HepG2 (cell line): Measurements from ENCODE around the gene GMEB1. TPM values are rescaled to one million over a fixed set of nuclear protein-coding genes. Genes with fewer than 3 reads are reported as not detected.

Experiments
- ETV5 ChIP-seq: IDR thresholded peaks from 2 replicates; pipeline ENCODE4 v1.6.1; 2018; ENCODE audit warnings: missing biosample characterization, missing genetic modification reagents, inconsistent platforms, borderline replicate concordance
- GABPA ChIP-seq, 2 experiments: IDR thresholded peaks; 2 replicates each; pipeline ENCODE4 v1.6.1; 2011 to 2016; ENCODE audit warnings: low read depth in 2 of 2, low read length in 1 of 2, missing biosample characterization in 1 of 2, missing genetic modification characterization in 1 of 2
- GZF1 ChIP-seq: sonication (generic); formaldehyde crosslinking; IDR thresholded peaks from 2 replicates; pipeline ENCODE4 v1.5.1; 2020; ENCODE audit warnings: mild to moderate bottlenecking, missing genetic modification reagents
- HBP1 ChIP-seq: IDR thresholded peaks from 2 replicates; pipeline ENCODE4 v1.6.1; 2016; ENCODE audit warnings: low read depth, control low read depth
- NR2F1 ChIP-seq, 2 experiments: fragments of 450-650 bp in 1 of 2; formaldehyde crosslinking in 1 of 2; IDR thresholded peaks; 2 replicates each; pipeline versions ENCODE4 v1.5.0 to v1.6.1; 2016 to 2020; ENCODE audit warnings: mild to moderate bottlenecking in 1 of 2, missing compliant biosample characterization in 1 of 2, missing genetic modification reagents in 1 of 2, moderate library complexity in 1 of 2
- RAD51 ChIP-seq: fragments of 450-650 bp; IDR thresholded peaks from 2 replicates; pipeline ENCODE4 v1.6.1; 2016; ENCODE audit warnings: borderline replicate concordance
- RARA ChIP-seq: IDR thresholded peaks from 2 replicates; pipeline ENCODE4 v1.6.1; 2016; ENCODE audit warnings: missing genetic modification reagents, missing compliant biosample characterization
- SNRNP70 ChIP-seq: fragments of 200-400 bp; formaldehyde crosslinking; IDR thresholded peaks from 2 replicates; pipeline ENCODE4 v1.6.1; 2017; ENCODE audit warnings: mild to moderate bottlenecking, low read depth, low read length, moderate library complexity
- SP5 ChIP-seq: IDR thresholded peaks from 2 replicates; pipeline ENCODE4 v1.6.1; 2016; ENCODE audit warnings: low read depth, borderline replicate concordance
- ZBTB4 ChIP-seq: sonication (generic); formaldehyde crosslinking; IDR thresholded peaks from 2 replicates; pipeline ENCODE4 v1.4.0; 2020; ENCODE audit warnings: missing genetic modification reagents, mild to moderate bottlenecking, borderline replicate concordance
- ZFAT ChIP-seq: sonication (generic); formaldehyde crosslinking; conservative IDR thresholded peaks from 2 replicates; pipeline ENCODE4 v1.8.1; 2023; ENCODE audit warnings: missing genetic modification reagents, inconsistent platforms
- ZFY ChIP-seq: sonication (generic); formaldehyde crosslinking; IDR thresholded peaks from 2 replicates; pipeline ENCODE4 v1.4.0; 2020; ENCODE audit warnings: missing genetic modification reagents
- ZNF143 ChIP-seq: sonication (generic); formaldehyde crosslinking; IDR thresholded peaks from 2 replicates; pipeline ENCODE4 v1.4.0; 2020; ENCODE audit warnings: missing genetic modification reagents
- ZNF44 ChIP-seq: sonication (generic); formaldehyde crosslinking; IDR thresholded peaks from 2 replicates; pipeline ENCODE4 v1.5.1; 2020; ENCODE audit warnings: mild to moderate bottlenecking, missing genetic modification reagents
- ZNF501 ChIP-seq: sonication (generic); formaldehyde crosslinking; IDR thresholded peaks from 2 replicates; pipeline ENCODE4 v1.5.1; 2020; ENCODE audit warnings: mild to moderate bottlenecking, moderate library complexity, missing genetic modification reagents
- ZNF761 ChIP-seq: sonication (generic); formaldehyde crosslinking; conservative IDR thresholded peaks from 2 replicates; pipeline ENCODE4 v1.4.0; 2020; ENCODE audit warnings: mild to moderate bottlenecking, missing genetic modification reagents
- ZNF879 ChIP-seq: sonication (generic); formaldehyde crosslinking; IDR thresholded peaks from 2 replicates; pipeline ENCODE4 v1.8.1; 2023; ENCODE audit warnings: missing genetic modification reagents
- polyA plus RNA-seq, 8 experiments: library from polyadenylated mRNA; depleted of rRNA in 3 of 8; stranded (reverse) in 7 of 8; unstranded in 1 of 8; fragments of >200 nt; fragmentation: Illumina TruSeq in 4 of 8; extraction: Trizol in 4 of 8; gene quantifications; 2 replicates each; pipeline versions ENCODE4 v1.2.1 to v1.2.3, GENCODE V29; 2011 to 2016; ENCODE audit warnings: low read depth in 4 of 8, missing spikeins in 1 of 8, mixed read lengths in 1 of 8; ENCODE audit not compliant: insufficient read depth in 1 of 8
- total RNA-seq, 5 experiments: library from RNA; depleted of rRNA; stranded (reverse); fragments of >200 nt; fragmentation: Illumina TruSeq; extraction: Trizol; gene quantifications; 2 replicates each; pipeline ENCODE4 v1.2.3, GENCODE V29; 2016; ENCODE audit warnings: low read depth in 1 of 5
- TF ChIP-seq, protein P1 (sequence below): sonication (generic); formaldehyde crosslinking; IDR thresholded peaks from 2 replicates; pipeline ENCODE4 v1.4.0; 2020; ENCODE audit warnings: missing genetic modification reagents
- TF ChIP-seq, protein P2 (sequence below): sonication (generic); formaldehyde crosslinking; IDR thresholded peaks from 2 replicates; pipeline ENCODE4 v1.5.1; 2020; ENCODE audit warnings: mild to moderate bottlenecking, missing genetic modification reagents, moderate library complexity
- TF ChIP-seq, protein P3 (sequence below): sonication (generic); formaldehyde crosslinking; IDR thresholded peaks from 2 replicates; pipeline ENCODE4 v1.4.0; 2020; ENCODE audit warnings: mild to moderate bottlenecking, missing genetic modification reagents, borderline replicate concordance
- TF ChIP-seq, protein P4 (sequence below): sonication (generic); formaldehyde crosslinking; IDR thresholded peaks from 2 replicates; pipeline ENCODE4 v1.4.0; 2020; ENCODE audit warnings: mild to moderate bottlenecking, missing genetic modification reagents

The GMEB1 gene
- total and polyA plus RNA-seq, 2 of the 13 experiments (the other 11 are each of a cell fraction or from before 2014, with no cell fraction given) = 3.0 to 6.0 TPM

GRCh38 chr1:28648008-28648473 lies 20.5 kb upstream of the GMEB1 start (continued):
- TF ChIP-seq GABPA (IDR thresholded peaks at IDR 0.05; ENCODE audit: low read depth, low read length) = peak; percentile 50
- TF ChIP-seq GABPA (CRISPR knock-in tag; IDR thresholded peaks at IDR 0.05; ENCODE audit: low read depth) = peak; percentile 86
- TF ChIP-seq ZNF879 = no peak
- peak; percentile 64 to 93 for TF ChIP-seq NR2F1 (CRISPR knock-in tag; IDR thresholded peaks at IDR 0.05)
- TF ChIP-seq SNRNP70 = no peak
- peak; percentile 37; the same call in 1 of the 2 replicates for TF ChIP-seq RARA (CRISPR knock-in tag)
- TF ChIP-seq ETV5 = peak; percentile 75; the same call in 1 of the 2 replicates
- TF ChIP-seq ZBTB4 = peak; percentile 66; the same call in 1 of the 2 replicates
- TF ChIP-seq, protein P1, sequence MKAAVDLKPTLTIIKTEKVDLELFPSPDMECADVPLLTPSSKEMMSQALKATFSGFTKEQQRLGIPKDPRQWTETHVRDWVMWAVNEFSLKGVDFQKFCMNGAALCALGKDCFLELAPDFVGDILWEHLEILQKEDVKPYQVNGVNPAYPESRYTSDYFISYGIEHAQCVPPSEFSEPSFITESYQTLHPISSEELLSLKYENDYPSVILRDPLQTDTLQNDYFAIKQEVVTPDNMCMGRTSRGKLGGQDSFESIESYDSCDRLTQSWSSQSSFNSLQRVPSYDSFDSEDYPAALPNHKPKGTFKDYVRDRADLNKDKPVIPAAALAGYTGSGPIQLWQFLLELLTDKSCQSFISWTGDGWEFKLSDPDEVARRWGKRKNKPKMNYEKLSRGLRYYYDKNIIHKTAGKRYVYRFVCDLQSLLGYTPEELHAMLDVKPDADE (CRISPR knock-in tag) = no peak
- TF ChIP-seq, protein P2, sequence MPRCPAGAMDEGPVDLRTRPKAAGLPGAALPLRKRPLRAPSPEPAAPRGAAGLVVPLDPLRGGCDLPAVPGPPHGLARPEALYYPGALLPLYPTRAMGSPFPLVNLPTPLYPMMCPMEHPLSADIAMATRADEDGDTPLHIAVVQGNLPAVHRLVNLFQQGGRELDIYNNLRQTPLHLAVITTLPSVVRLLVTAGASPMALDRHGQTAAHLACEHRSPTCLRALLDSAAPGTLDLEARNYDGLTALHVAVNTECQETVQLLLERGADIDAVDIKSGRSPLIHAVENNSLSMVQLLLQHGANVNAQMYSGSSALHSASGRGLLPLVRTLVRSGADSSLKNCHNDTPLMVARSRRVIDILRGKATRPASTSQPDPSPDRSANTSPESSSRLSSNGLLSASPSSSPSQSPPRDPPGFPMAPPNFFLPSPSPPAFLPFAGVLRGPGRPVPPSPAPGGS (CRISPR knock-in tag) = peak; percentile 60; the same call in 1 of the 2 replicates
- no peak for TF ChIP-seq ZNF44 (CRISPR knock-in tag)
- no peak for TF ChIP-seq GZF1
- TF ChIP-seq, protein P3, sequence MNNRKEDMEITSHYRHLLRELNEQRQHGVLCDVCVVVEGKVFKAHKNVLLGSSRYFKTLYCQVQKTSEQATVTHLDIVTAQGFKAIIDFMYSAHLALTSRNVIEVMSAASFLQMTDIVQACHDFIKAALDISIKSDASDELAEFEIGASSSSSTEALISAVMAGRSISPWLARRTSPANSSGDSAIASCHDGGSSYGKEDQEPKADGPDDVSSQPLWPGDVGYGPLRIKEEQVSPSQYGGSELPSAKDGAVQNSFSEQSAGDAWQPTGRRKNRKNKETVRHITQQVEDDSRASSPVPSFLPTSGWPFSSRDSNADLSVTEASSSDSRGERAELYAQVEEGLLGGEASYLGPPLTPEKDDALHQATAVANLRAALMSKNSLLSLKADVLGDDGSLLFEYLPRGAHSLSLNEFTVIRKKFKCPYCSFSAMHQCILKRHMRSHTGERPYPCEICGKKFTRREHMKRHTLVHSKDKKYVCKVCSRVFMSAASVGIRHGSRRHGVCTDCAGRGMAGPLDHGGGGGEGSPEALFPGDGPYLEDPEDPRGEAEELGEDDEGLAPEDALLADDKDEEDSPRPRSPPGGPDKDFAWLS = no peak
- TF ChIP-seq ZNF761 (CRISPR knock-in tag) = 0 out of 2 replicates have a peak, but pooled peaks have one; percentile 57
- TF ChIP-seq, protein P4, sequence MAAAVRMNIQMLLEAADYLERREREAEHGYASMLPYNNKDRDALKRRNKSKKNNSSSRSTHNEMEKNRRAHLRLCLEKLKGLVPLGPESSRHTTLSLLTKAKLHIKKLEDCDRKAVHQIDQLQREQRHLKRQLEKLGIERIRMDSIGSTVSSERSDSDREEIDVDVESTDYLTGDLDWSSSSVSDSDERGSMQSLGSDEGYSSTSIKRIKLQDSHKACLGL (CRISPR knock-in tag) = no peak
- no peak for TF ChIP-seq ZFY (CRISPR knock-in tag)
- TF ChIP-seq ZFAT (CRISPR knock-in tag) = no peak
- no peak for TF ChIP-seq ZNF143 (CRISPR knock-in tag)
- TF ChIP-seq SP5 (CRISPR knock-in tag) = no peak
- TF ChIP-seq RAD51 = no peak
- 0 out of 2 replicates have a peak, but pooled peaks have one; percentile 13 for TF ChIP-seq HBP1 (CRISPR knock-in tag)
- peak; percentile 7; the same call in 1 of the 2 replicates for TF ChIP-seq ZNF501
